Activated T-cell treated with anti-CD3 and anti-CD28 coated beads, Interleukin-2, amount 50 U/mL, for 72 hours (primary cell): ENCODE data around the gene GPC6. TPM values are rescaled to one million over a fixed set of nuclear protein-coding genes. Genes with fewer than 3 reads are reported as not detected.

Source experiments
- ATAC-seq, 2 donors: fragments of 150-1000 bp; cut with Tn5 transposase; replicated peaks in 1 of 2; 2 replicates each; pipeline ENCODE4 v1.10.0; 2021; ENCODE audit warnings: moderate library complexity in 2 of 2, mild to moderate bottlenecking in 1 of 2
- DNase-seq, 2 donors: peaks; one replicate each; pipeline ENCODE4 v3.0.0; 2021 to 2022; ENCODE audit warnings: mixed read lengths in 1 of 2
- H3K27ac Mint-ChIP-seq: one replicate; pipeline ENCODE4 v1.8.0; 2022; ENCODE audit warnings: mild to moderate bottlenecking, moderate library complexity, mixed read lengths
- H3K27me3 Mint-ChIP-seq: one replicate; pipeline ENCODE4 v1.8.0; 2022; ENCODE audit warnings: low read depth, mixed read lengths
- H3K36me3 Mint-ChIP-seq, 2 donors: one replicate each; pipeline ENCODE4 v1.8.0; 2022; ENCODE audit warnings: mixed read lengths in 2 of 2, mild to moderate bottlenecking in 1 of 2; ENCODE audit not compliant: insufficient read depth in 2 of 2
- H3K4me1 Mint-ChIP-seq: one replicate; pipeline ENCODE4 v1.8.0; 2022; ENCODE audit warnings: low read depth, mixed read lengths
- H3K4me3 Mint-ChIP-seq, 2 donors: one replicate each; pipeline ENCODE4 v1.8.0; 2022; ENCODE audit warnings: mild to moderate bottlenecking in 2 of 2, mixed read lengths in 2 of 2, moderate library complexity in 2 of 2
- H3K9me3 Mint-ChIP-seq, 2 donors: one replicate each; pipeline ENCODE4 v1.8.0; 2022; ENCODE audit warnings: mixed read lengths in 2 of 2
- total RNA-seq, 2 donors: library from RNA; stranded (reverse); gene quantifications; one replicate each; pipeline ENCODE4 v1.2.3, GENCODE V29; 2022

GPC6 gene
- total RNA-seq, 2 donors from 2014 or later = not detected

GRCh38 chr13:93235258-93236015 lies 8.8 kb downstream of the GPC6 start:
- Mint-ChIP-seq H3K4me1 (no peaks in the 10 kb centered on the region), H3K27me3 (peaks cover 4% of the 10 kb centered on the region), H3K27ac (no peak overlapping the region), H3K36me3 (peaks cover 3 to 5% of the 10 kb centered on the region in 2 donors), H3K4me3 (no peak overlapping the region), H3K9me3 (peaks cover 13 to 15% of the 10 kb centered on the region in 2 donors)
- DNase-seq (no peak), ATAC-seq (no peak)

- H3K4me1 Mint-ChIP-seq = no peaks in the 10 kb centered on the region
- H3K9me3 Mint-ChIP-seq = peaks cover 11 to 20% of the 10 kb centered on the region in 2 donors
- ATAC-seq (no peak), DNase-seq (no peak)
- no peak overlapping the region for H3K4me3 Mint-ChIP-seq
- H3K36me3 Mint-ChIP-seq = peaks cover 4 to 5% of the 10 kb centered on the region in 2 donors
- H3K27ac Mint-ChIP-seq = no peak overlapping the region
- H3K27me3 Mint-ChIP-seq = no peaks in the 10 kb centered on the region
Measured at GRCh38 chr13:93238711-93239110, 12.1 kb downstream of the GPC6 start.

DNA sequence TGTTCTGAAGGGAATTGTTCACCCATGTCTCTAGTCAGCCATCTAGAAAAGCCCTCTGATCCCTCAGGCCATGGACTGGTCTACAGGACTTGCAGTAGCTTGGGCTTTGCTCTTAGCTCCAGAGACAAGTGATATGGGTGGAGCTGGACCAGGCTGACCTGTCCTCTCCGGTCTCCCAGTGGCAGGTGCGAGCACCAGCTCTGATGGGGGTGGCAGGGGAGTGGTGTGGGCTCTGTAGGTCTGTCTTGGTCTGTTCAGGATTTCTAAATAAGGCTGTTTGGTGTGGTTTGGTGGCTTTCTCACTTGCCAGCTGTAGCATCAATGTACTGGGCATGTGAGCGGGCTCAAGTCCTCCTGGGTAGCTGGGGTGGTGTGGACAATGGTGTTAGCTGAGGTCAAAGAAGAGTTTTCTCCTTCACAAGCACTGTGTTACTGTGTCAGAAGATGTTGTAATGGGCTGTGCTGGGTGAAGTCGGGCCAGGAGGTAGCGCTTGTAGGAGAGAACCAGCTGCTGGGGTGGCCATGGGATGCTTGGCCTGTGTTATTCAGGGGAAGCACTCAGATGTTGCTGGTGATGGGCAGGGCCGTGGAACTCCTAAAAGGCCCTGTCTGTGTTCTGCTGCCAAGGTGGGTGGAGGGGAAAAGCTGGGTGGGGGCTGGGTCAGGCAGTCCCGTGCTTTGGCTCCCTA lies 16.9 kb downstream of the GPC6 start:
- no peaks in the 10 kb centered on the region for H3K4me1 Mint-ChIP-seq
- H3K27ac Mint-ChIP-seq = no peak overlapping the region
- H3K36me3 Mint-ChIP-seq = peaks cover 4 to 5% of the 10 kb centered on the region in 2 donors
- no peak overlapping the region for H3K4me3 Mint-ChIP-seq
- H3K27me3 Mint-ChIP-seq = no peaks in the 10 kb centered on the region
- ATAC-seq = no peak
- peaks cover 7 to 15% of the 10 kb centered on the region in 2 donors for H3K9me3 Mint-ChIP-seq
- no peak for DNase-seq

DNA sequence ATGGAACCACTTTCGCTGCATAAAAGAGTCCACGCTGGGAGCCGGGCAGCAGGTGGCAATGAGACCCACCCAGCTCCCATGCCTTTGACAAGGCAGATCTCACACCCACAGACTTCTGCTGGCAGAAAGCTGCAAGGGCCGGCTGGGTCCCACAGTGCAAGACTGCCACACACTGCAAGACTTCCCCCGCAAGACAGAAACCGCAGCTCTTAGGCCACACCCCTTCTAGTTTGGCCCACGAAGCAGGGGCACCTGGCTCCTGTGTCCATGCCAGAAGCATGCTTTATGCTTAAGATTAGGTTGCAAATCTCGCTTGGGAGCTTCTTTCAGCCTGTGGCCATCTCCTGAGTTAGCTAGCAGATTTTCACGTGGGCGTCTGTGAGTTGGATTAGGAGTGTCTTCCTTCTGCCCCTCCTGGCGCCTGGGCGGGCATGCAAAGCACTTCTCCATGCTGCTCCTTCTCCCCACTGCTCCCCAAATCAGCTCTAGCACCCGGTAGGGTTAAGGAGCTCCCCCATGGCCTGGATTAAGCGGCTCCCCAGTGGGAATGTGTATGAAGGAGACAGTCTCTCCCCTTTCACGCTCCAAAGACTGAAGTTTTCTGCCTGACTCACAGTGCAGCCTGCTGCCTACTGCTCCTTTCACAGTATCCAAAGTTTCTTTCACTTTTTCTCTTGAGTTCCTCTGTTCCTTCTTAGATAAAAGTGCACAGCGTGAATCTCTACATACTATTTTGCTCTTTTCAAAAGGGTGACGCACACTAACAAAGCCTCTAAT lies 17.7 kb downstream of the GPC6 start:
- Mint-ChIP-seq H3K27me3 (no peaks in the 10 kb centered on the region), H3K27ac (no peak overlapping the region), H3K4me1 (no peaks in the 10 kb centered on the region), H3K4me3 (no peak overlapping the region), H3K9me3 (peaks cover 7 to 8% of the 10 kb centered on the region in 2 donors), H3K36me3 (peaks cover 4 to 5% of the 10 kb centered on the region in 2 donors)
- ATAC-seq (no peak), DNase-seq (no peak)

DNA sequence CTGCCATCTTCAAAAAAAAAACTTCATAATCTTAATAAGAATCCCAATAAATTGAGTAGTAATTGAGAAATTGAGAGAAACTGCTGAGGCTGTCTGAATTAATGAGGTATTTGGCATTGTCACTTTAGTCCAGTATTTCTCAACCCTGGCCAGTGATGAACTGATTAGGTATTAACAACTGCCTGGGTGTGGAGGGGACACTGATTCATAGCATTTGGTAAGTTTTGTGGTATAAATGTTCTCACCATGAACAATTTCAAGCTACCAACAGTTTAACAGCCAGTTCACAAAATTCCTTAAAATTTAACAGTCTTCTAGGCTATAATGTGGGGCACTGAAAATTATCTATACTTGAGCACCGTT lies 18.3 kb downstream of the GPC6 start:
- Mint-ChIP-seq H3K27ac (no peak overlapping the region), H3K9me3 (peaks cover 4 to 5% of the 10 kb centered on the region in 2 donors), H3K4me3 (no peak overlapping the region), H3K36me3 (peaks cover 1 to 2% of the 10 kb centered on the region in 2 donors), H3K4me1 (no peaks in the 10 kb centered on the region), H3K27me3 (no peaks in the 10 kb centered on the region)
- ATAC-seq = no peak
- DNase-seq = no peak

DNA sequence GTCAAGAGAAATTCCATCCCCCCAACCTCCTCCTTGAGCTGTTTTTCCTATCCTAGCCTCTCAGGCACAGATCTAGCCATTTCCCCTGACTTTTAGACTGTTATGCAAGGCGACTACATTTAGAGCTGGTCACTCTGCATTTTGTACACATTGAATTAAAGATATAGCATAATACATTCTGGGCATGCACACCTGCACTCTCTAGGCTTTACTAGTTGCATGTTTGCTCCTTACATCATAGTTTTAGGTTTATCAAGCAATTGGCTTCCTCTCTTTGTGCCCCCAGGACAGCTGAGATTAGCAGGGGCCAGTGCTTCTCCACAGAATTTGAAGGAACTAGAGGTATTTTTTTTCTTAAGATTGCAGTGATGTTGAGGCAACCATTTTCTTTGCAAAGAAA lies 19.5 kb downstream of the GPC6 start:
- DNase-seq (no peak), ATAC-seq (no peak)
- Mint-ChIP-seq H3K9me3 (peaks cover 0 to 8% of the 10 kb centered on the region in 2 donors), H3K27me3 (no peaks in the 10 kb centered on the region), H3K4me1 (no peaks in the 10 kb centered on the region), H3K27ac (no peak overlapping the region), H3K4me3 (no peak overlapping the region), H3K36me3 (peaks cover 0 to 1% of the 10 kb centered on the region in 2 donors)

DNA sequence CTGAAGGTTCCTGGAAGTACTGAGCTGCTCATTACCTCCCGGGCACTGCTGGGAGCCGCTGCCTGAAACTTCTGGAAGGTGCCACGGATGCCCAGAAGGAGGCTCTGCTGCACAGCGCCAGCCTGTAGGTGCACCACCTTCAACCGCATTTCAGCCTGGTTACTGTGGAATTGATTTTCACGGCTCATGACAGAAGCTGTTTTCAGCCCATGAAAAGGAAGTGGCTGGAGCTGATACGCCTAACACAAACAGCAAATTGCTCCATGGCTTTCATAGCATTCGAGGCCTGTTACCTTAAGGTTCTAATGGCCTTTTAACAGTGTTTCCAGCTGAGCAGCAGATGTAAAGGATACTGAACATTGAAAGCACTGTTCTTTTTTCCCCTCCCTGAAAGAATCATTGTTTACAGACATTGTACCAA lies 22.0 kb downstream of the GPC6 start:
- H3K27me3 Mint-ChIP-seq = peaks cover 6% of the 10 kb centered on the region
- H3K36me3 Mint-ChIP-seq = peaks cover 0 to under 1% of the 10 kb centered on the region in 2 donors
- no peak overlapping the region for H3K27ac Mint-ChIP-seq
- DNase-seq = no peak
- H3K4me1 Mint-ChIP-seq = no peaks in the 10 kb centered on the region
- ATAC-seq = no peak
- H3K9me3 Mint-ChIP-seq = peaks cover 0 to 5% of the 10 kb centered on the region in 2 donors
- H3K4me3 Mint-ChIP-seq = no peak overlapping the region

GRCh38 chr13:93249364-93250306 lies 23.0 kb downstream of the GPC6 start:
- H3K27me3 Mint-ChIP-seq = peaks cover 6% of the 10 kb centered on the region
- no peak overlapping the region for H3K27ac Mint-ChIP-seq
- H3K36me3 Mint-ChIP-seq = no peaks in the 10 kb centered on the region
- no peaks in the 10 kb centered on the region for H3K4me1 Mint-ChIP-seq
- peaks cover 0 to 5% of the 10 kb centered on the region in 2 donors for H3K9me3 Mint-ChIP-seq
- H3K4me3 Mint-ChIP-seq = no peak overlapping the region
- ATAC-seq (no peak), DNase-seq (no peak)

- ATAC-seq (no peak), DNase-seq (no peak)
- Mint-ChIP-seq H3K4me1 (no peaks in the 10 kb centered on the region), H3K4me3 (no peak overlapping the region), H3K9me3 (peaks cover 4 to 9% of the 10 kb centered on the region in 2 donors), H3K27me3 (peaks cover 6% of the 10 kb centered on the region), H3K36me3 (no peaks in the 10 kb centered on the region), H3K27ac (no peak overlapping the region)
Measured at GRCh38 chr13:93254775-93255174, 28.2 kb downstream of the GPC6 start.

GRCh38 chr13:93256998-93257397 lies 30.4 kb downstream of the GPC6 start:
- Mint-ChIP-seq H3K36me3 (no peaks in the 10 kb centered on the region), H3K4me3 (no peak overlapping the region), H3K4me1 (no peaks in the 10 kb centered on the region), H3K27me3 (peaks cover 6% of the 10 kb centered on the region), H3K27ac (no peak overlapping the region), H3K9me3 (peaks cover 4 to 5% of the 10 kb centered on the region in 2 donors)
- DNase-seq = no peak
- no peak for ATAC-seq

GRCh38 chr13:93259527-93260080 lies 33.0 kb downstream of the GPC6 start:
- Mint-ChIP-seq H3K27ac (no peak overlapping the region), H3K4me3 (no peak overlapping the region), H3K4me1 (no peaks in the 10 kb centered on the region), H3K27me3 (no peaks in the 10 kb centered on the region), H3K9me3 (peaks cover 4% of the 10 kb centered on the region in 2 donors), H3K36me3 (no peaks in the 10 kb centered on the region)
- no peak for ATAC-seq
- no peak for DNase-seq

DNA sequence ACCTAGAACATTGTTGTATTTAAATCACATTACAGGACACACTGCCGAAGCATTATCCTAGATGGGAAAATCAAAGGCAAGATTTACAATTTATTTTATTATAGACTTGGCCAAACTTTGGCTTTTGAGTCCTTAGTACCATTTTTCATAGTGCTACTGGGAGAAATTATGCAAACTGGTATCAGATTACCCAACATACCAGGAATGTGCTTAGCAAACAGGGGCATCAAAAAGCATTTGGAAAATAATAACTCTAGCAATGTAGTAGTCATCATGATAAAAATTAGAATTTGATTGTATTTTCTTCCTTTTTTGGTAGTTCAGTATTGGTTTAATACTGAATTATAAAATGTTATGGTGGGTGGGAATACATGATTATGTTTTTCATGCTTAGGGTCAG lies 34.0 kb downstream of the GPC6 start:
- H3K4me3 Mint-ChIP-seq = no peak overlapping the region
- H3K36me3 Mint-ChIP-seq = no peaks in the 10 kb centered on the region
- H3K27me3 Mint-ChIP-seq = no peaks in the 10 kb centered on the region
- DNase-seq (no peak), ATAC-seq (no peak)
- H3K9me3 Mint-ChIP-seq = peaks cover 4% of the 10 kb centered on the region in 2 donors
- H3K27ac Mint-ChIP-seq = no peak overlapping the region
- H3K4me1 Mint-ChIP-seq = no peaks in the 10 kb centered on the region
